GM21390 (cell line): ENCODE measurements around the gene KIF5C.
"Not testable (repeated sequence)": the region's sequence is repeated elsewhere in the genome, so short reads cannot be mapped to it uniquely, and the experiment has no call there.

Experiments
- ATAC-seq: cut with Tn5 transposase; IDR thresholded peaks from one replicate; pipeline ENCODE4 v1.9.1; 2021; ENCODE audit not compliant: unreplicated experiment

The KIF5C gene

GRCh38 chr2:148959745-148960144 is 84.7 kb downstream of the KIF5C start:
- ATAC-seq, result no peak

- no peak for ATAC-seq
Measured at GRCh38 chr2:148960483-148960882, 85.5 kb downstream of the KIF5C start.

- ATAC-seq, result no peak
Measured at GRCh38 chr2:148963461-148963860, 88.4 kb downstream of the KIF5C start.

GRCh38 chr2:148965623-148966437 is 90.8 kb downstream of the KIF5C start:
- ATAC-seq, result no peak

GRCh38 chr2:148966438-148966758 is 91.4 kb downstream of the KIF5C start:
- ATAC-seq, result no peak

GRCh38 chr2:148967056-148967455 is 92.0 kb downstream of the KIF5C start:
- ATAC-seq, result no peak

- ATAC-seq, result no peak
Measured at GRCh38 chr2:148967578-148967977, 92.6 kb downstream of the KIF5C start.

- ATAC-seq, result no peak
Measured at GRCh38 chr2:148968301-148968700, 93.3 kb downstream of the KIF5C start.

- ATAC-seq, result no peak
Measured at GRCh38 chr2:148968776-148969319, 93.8 kb downstream of the KIF5C start.

GRCh38 chr2:148969659-148970061 is 94.6 kb downstream of the KIF5C start:
- no peak for ATAC-seq

- ATAC-seq, result no peak
Measured at GRCh38 chr2:148970385-148970784, 95.4 kb downstream of the KIF5C start.

- peak; percentile 96 for ATAC-seq
Measured at GRCh38 chr2:148971547-148971946, 96.5 kb downstream of the KIF5C start.

GRCh38 chr2:148974095-148974494 is 99.1 kb downstream of the KIF5C start:
- ATAC-seq, result no peak

- ATAC-seq, result no peak
Measured at GRCh38 chr2:148978026-148978685, 103.1 kb downstream of the KIF5C start.

- ATAC-seq, result no peak
Measured at GRCh38 chr2:148978706-148979105, 103.7 kb downstream of the KIF5C start.

GRCh38 chr2:148979164-148979918 is 104.3 kb downstream of the KIF5C start:
- ATAC-seq, result no peak

GRCh38 chr2:148979919-148980277 is 104.9 kb downstream of the KIF5C start:
- ATAC-seq, result no peak

- ATAC-seq, result not testable (repeated sequence)
Measured at GRCh38 chr2:148980496-148980895, 105.5 kb downstream of the KIF5C start.

GRCh38 chr2:148981324-148981723 is 106.3 kb downstream of the KIF5C start:
- ATAC-seq, result no peak

- no peak for ATAC-seq
Measured at GRCh38 chr2:148981781-148982180, 106.8 kb downstream of the KIF5C start.

- no peak for ATAC-seq
Measured at GRCh38 chr2:148982282-148982681, 107.3 kb downstream of the KIF5C start.

GRCh38 chr2:148983896-148984295 is 108.9 kb downstream of the KIF5C start:
- ATAC-seq, result no peak
